GM12872 (cell line): Measurements from ENCODE around the gene VEGFB.
A peak's percentile ranks its signal among the peaks of the same experiment; 100 is the strongest.

Experiments used
- CTCF ChIP-seq: IDR thresholded peaks from 3 replicates; pipeline ENCODE4 v1.5.1; 2011; ENCODE audit warnings: low read depth, mild to moderate bottlenecking, low read length, moderate library complexity; ENCODE audit not compliant: insufficient read depth

Gene VEGFB

GRCh38 chr11:64278576-64279190 lies 44.3 kb downstream of the VEGFB start:
- TF ChIP-seq CTCF: no peak

GRCh38 chr11:64281957-64282770 lies 47.8 kb downstream of the VEGFB start:
- no peak for TF ChIP-seq CTCF

- TF ChIP-seq CTCF: no peak
Observed at GRCh38 chr11:64283092-64283491, 48.7 kb downstream of the VEGFB start.

GRCh38 chr11:64284048-64284961 lies 49.9 kb downstream of the VEGFB start, which contains the start of gene BAD:
Gene BAD (minus strand): TSS chr11:64284665. CDS start chr11:64284368, 297 bp downstream.
- TF ChIP-seq CTCF: no peak

GRCh38 chr11:64284962-64285884 lies 50.8 kb downstream of the VEGFB start, which contains the start of gene GPR137:
Gene GPR137 (plus strand): TSS chr11:64285848. CDS start chr11:64286525, 677 bp downstream.
- TF ChIP-seq CTCF: no peak

GRCh38 chr11:64285885-64286800 lies 51.8 kb downstream of the VEGFB start:
- peak; percentile 42 for TF ChIP-seq CTCF
